GM10266 (cell line): Measurements from ENCODE around the gene NR3C2.

Source experiments
- DNase-seq: peaks from one replicate; pipeline ENCODE4 v3.0.0; 2012; ENCODE audit errors: extremely low spot score
- TF ChIP-seq, protein P1 (sequence below): IDR thresholded peaks from 2 replicates; pipeline ENCODE4 v1.5.1; 2012; ENCODE audit warnings: mild to moderate bottlenecking, low read depth; ENCODE audit not compliant: control insufficient read depth, insufficient read depth; ENCODE audit errors: missing control alignments

Gene NR3C2

DNA sequence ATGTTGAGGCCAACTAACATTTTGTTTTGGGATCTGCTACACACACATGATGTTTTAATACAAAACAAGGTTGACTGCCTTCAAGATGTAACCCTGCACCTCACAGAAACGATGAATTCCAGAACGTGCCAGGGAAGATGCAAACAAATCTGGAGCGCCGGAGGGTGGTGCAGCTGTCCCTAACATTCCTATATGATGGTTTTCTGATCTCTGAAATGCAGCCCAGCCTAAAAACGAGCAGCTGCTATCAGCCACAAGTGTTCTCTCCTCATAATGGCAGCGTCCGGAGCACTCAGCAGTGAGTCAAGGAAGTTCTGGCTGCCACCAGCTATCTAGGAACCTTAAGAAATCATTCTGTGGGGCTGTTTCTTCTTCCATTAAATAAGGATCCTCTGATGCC, 333.4 kb downstream of the NR3C2 start:
- DNase-seq: no peak
- TF ChIP-seq, protein P1, sequence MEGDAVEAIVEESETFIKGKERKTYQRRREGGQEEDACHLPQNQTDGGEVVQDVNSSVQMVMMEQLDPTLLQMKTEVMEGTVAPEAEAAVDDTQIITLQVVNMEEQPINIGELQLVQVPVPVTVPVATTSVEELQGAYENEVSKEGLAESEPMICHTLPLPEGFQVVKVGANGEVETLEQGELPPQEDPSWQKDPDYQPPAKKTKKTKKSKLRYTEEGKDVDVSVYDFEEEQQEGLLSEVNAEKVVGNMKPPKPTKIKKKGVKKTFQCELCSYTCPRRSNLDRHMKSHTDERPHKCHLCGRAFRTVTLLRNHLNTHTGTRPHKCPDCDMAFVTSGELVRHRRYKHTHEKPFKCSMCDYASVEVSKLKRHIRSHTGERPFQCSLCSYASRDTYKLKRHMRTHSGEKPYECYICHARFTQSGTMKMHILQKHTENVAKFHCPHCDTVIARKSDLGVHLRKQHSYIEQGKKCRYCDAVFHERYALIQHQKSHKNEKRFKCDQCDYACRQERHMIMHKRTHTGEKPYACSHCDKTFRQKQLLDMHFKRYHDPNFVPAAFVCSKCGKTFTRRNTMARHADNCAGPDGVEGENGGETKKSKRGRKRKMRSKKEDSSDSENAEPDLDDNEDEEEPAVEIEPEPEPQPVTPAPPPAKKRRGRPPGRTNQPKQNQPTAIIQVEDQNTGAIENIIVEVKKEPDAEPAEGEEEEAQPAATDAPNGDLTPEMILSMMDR: no peak

DNA sequence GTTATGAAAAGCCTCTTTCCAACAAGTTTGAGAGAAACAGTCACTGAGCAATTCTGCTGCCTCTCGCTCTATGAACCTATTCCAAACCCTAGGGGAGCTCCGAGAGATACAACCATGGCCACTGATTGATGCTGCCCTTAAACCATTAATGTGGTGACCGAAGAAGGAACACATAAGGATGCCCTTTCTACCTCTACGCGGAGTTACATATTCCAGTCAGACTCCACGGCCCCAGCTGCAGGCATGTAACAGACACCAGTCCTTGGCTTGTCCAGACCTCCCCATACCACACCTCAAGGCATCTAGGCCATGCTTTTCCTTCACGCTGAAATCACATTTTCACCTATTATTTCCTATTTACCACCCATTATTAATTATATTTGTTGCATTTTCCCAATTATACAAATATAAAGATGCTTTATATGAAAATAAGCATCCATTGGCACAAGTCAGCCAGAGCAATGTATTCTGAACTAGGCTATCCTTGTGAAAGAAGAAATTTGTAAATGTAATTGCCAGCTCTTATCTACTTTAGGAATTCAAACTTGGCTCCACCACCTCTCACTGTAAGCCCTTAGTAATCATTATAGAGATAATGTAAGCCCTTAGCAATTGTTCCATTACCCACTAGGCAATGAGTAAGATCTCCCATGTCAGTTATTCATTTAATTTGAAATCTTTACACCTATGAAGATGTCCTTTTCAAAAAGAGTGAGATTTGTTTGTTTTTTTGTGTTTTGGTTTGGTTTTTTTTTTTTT, 338.4 kb downstream of the NR3C2 start:
- TF ChIP-seq, protein P1: no peak
- no peak for DNase-seq

DNA sequence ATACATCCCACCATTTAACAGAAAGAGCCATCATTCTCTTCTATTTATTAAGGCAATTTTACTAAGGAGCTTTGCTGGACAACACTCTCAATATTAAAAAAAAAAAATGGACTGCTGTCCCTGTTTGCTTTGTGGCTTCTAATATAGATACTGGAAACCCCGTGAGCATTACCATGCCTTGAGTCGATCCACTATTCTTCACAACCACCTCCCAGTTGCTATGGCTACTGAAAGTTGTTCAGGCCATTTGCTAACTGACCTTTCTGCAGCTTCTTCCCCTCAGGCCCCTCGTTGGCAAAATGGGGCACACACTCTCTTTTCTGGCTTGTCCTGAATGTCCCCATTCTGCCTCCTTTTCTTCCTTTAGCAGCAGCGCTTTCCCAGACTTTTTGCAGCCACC, 340.4 kb downstream of the NR3C2 start:
- TF ChIP-seq, protein P1: no peak
- DNase-seq: no peak

DNA sequence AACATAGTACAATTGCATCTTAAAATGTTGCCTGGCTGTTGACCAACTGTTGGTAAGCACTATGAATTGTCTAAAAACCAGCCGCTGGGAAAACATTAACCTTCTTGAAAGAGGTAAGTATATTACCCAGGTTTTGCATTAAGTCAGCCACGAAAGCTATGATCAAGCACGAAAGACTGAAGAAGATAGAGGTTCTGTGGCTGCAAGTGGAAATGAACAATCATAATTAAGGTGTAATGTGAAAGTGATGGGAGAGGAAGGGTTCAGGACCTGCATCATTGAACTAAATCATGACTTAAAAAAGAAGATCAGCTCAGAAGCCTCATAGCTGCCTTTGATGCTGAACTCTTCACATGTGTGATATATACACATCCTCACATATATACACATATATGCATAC, 341.0 kb downstream of the NR3C2 start:
- TF ChIP-seq, protein P1: no peak
- no peak for DNase-seq

DNA sequence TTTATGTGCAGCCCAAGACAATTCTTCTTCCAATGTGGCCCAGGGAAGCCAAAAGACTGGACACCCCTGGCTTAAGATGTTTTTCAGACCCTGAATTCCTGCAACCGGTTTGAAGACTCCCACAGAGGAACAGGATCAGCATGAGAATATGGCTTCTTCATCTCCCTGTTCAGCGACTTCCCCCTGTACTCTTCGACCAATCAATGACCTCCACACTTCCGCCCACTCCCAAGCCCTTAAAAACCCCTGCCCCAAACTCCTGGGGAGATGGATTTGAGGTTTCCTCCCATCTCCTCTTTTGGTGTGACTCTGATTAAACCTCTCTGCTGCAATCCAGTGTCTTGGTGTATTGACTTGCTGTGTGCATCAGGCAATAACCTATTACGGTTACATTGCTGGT, 344.4 kb downstream of the NR3C2 start:
- TF ChIP-seq, protein P1: no peak
- no peak for DNase-seq

DNA sequence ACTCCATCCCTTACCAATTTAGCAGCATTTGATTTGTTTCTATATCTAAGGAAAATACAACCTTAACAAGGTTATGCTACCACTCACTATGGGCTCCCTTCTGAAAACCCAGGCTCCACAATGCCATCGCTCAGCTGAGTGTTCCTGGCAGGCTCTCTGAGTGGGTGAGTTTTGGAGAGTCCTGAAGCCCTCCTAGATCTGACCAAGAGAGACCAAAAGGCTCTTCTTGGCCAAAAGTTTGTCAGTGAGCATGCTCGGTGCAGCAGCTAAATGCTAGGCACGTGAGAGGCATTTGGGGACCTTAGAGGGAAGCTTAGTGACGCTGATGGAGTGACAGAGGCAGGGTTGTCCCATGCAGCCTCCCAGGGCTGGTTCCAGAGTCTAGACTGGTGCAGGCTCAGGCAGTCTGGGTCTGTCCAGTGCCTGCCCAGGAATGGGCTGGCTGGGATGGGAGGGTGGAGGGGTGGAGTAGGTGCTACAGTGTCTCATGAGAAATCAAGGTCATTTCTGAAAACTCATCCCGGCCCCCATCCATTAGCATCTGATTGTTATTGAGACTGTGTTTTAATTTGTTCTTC, 346.8 kb downstream of the NR3C2 start:
- no peak for DNase-seq
- TF ChIP-seq, protein P1: no peak

DNA sequence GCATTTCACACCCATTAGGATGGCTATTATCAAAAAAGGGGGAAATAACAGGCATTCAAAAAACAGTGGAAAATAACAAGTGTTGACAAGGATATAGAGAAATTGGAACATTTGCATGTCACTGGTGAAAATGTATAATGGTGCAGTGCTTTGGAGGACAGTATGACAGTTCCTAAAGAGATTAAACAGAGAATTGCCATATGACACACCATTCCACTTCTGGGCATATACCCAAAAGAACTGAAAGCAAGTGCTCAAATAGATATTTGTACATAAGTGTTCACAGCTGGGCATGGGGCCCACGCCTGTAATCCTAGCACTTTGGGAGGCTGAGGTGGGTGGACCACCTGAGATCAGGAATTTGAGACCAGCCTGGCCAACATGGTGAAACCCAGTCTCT, 348.1 kb downstream of the NR3C2 start:
- DNase-seq: no peak
- TF ChIP-seq, protein P1: no peak
